Measurements from ENCODE around the gene ANO4.
A peak's percentile ranks its signal among the peaks of the same experiment; 100 is the strongest.

ANO4 gene

DNA sequence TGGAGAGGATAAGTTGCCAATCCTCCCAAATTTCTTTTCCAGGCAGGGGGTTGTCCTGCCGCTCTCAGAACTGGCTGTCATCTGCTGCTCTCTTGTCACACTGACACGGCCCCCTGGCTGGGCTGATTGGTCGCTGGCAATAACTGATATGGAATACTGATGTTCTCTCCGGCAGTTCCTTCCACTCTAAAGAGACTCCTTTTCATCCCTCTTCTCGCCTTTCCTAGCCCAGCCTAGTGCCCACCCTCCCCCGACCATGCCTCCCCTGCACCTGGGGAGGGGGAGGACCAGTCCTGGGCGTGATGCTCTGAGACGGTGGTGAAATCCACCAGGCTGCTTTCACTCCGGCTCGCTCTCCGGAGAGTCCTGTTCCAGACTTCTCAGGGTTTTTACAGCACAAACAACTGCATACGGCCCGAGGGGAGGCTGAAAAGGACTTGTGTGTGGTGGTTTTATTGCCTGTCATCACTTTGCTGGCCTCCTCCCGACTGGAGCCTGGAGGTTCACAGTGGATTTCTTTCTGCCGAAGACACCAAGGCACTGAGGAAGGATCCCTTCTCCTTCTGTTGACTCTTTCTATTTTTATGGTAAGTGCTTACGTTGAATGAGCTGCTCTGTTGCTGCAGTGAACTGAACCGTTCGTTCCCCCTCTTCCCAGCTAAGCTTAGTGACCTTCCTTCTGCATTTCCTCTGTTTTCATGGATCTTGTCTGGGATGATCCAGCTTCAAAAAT is at the start of gene ANO4:
ANO4 (plus strand) TSS at position 336 of the 733 bp plus-strand sequence. CDS start 107,010 bp downstream, outside the sequence.
- peak; percentile 22 for DNase-seq (ENCODE audit: low read depth)
- peak within 1 kb of the TSS; percentile 14 for H3K4me3 ChIP-seq (ENCODE audit: low read depth, low read length)

DNA sequence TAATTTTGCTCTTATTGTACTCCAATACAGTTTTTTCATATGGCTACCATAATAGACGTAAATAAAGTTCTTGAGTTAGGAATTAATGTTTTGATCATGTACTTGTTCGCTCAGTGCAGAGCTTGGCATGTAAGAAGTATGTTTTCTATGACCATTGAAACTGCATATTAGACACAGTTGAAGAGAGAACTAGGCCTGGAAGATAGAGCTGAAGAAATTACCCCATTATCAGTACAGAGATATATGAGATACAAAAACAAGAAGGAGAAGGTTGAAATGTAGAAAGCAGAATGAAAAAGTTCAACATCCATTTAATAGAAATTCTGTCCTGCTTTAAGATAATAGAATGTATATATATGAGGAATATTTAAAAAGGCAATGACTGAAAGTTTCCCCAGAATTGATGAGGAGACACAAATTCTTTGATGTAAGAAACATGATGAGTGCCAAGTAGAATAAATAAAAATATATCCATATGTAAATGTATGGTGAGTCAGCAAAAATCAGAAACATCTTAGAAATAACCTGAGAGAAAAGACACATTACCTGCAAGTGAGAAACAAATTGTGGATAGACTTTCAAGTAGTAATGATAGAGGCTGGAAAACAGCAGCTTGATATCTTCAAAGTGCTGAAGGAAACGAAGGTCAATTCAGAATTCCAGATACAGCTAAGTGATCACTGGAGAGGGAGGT is 49.1 kb upstream of the ANO4 start:
- no peak for DNase-seq (ENCODE audit: low read depth)

DNA sequence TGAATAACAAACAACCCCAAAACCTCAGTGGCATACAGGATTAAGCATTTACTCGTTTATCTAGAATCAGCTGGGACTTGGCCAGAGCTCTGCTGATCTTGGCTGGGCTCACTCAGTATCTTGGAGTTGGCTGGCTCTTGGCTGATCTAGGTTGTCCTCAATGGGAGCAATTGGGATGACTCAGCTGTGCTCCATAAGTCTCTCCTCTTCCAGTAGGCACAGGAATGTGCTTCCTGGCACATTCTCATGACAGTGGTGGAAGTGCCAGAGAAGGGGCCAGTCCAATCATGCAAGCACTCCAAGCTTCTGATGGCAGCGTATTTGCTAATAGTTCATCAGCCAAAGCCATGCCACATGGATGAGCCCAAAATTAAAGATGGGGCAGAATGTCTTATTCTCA is 41.7 kb upstream of the ANO4 start:
- no peak overlapping the region for H3K4me3 ChIP-seq (ENCODE audit: low read depth, low read length)
- DNase-seq (ENCODE audit: low read depth): no peak

More for the DNA sequence above, 49.1 kb upstream of the ANO4 start:
- H3K4me3 ChIP-seq (ENCODE audit: low read depth, low read length): no peak overlapping the region

DNA sequence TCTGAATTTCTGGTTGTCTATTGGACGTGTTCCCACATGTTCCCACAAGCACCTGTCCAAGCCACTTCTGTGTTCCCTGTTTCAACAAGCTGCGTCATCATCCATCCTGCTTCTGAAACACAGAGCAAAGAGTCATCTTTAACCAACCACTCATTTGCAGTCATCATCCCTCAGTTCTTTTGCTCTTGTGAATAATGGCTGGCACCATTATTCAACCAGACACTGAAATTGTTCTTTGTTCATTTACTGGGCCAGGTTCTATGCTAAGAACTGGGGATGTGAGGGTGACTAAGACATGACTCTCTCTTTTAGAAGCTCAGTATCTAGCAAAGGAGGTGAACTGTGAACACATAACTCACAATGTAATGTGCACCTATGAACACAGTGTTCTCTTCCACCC is 40.7 kb upstream of the ANO4 start:
- H3K4me3 ChIP-seq (ENCODE audit: low read depth, low read length): no peak overlapping the region
- DNase-seq (ENCODE audit: low read depth): peak; percentile 7

DNA sequence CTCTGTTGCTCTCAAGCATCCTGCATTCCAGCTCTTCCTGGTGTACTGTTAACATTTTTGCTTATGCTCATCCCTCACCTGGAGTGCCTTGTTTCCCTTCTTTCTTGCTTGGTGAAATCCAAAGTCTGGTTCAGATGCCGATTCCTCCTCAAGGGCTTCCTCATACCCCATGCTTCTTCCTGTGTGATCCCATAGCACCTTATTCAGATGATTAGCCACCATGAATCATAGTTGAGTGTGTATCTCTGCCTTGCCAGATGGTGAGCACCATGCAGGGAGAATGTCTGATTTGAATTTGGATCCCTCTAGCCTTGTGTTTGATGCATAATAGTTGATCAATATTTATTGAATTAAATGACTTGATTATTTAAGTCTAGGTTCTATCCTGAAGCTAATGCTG is 39.4 kb upstream of the ANO4 start:
- DNase-seq (ENCODE audit: low read depth): no peak
- no peak overlapping the region for H3K4me3 ChIP-seq (ENCODE audit: low read depth, low read length)

DNA sequence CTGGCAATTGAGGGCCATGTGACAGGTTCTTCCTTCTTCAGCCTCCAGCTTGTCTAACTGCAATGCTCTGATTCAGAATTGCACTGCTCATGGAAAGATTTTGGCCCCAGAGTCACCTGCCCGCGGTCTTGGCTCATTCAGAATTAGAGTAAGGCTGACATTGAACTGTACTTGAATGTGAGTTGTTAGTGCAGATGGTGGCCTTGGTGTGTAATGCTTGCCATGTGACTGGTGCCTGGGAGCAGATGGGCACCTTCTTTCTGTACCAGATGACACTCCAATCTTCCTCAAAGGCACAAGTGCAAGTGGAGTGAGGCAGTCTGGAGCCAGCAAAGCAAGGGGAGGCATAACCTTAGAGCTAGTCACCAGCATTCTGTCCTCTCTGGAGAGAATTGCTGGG is 36.5 kb upstream of the ANO4 start:
- no peak for DNase-seq (ENCODE audit: low read depth)
- H3K4me3 ChIP-seq (ENCODE audit: low read depth, low read length): no peak overlapping the region

DNA sequence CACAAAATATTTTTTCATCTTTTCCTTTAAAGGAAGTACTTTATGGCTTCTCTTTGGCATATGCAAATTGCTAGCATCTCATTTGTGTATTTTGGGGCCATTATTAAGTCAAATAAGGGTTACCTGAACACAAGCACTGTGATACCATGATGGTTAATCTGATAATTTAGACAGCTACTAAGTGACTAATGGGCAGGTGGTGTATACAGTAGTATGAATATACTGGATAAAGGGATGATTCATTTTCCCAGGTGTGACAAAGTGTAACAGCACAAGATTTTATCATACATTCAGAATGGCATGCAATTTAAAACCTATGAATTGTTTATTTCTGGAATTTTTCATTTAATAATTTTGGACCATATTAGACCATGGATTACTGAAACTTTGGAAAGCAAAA is 27.2 kb upstream of the ANO4 start:
- H3K4me3 ChIP-seq (ENCODE audit: low read depth, low read length): no peak overlapping the region
- no peak for DNase-seq (ENCODE audit: low read depth)

DNA sequence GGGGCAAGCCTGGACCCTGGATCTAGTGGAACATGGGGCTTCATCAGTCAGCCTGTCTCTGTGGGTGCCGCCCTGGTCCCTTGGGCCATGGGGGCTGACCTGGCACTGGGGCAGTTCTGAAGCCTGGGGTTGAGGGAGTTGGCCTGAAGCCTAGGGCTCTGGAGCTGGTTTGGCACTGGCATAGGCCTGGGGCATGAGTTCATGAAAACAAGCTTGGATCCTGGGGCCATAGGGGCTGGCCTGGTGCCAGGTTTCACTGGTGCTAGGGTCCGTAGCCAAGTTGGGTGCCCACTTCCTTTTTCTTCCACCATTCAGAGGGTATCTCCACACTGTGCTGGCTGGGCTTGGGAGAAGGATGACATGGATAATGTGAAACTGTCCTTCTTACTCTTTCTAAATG is 26.6 kb upstream of the ANO4 start:
- no peak for DNase-seq (ENCODE audit: low read depth)
- H3K4me3 ChIP-seq (ENCODE audit: low read depth, low read length): no peak overlapping the region

DNA sequence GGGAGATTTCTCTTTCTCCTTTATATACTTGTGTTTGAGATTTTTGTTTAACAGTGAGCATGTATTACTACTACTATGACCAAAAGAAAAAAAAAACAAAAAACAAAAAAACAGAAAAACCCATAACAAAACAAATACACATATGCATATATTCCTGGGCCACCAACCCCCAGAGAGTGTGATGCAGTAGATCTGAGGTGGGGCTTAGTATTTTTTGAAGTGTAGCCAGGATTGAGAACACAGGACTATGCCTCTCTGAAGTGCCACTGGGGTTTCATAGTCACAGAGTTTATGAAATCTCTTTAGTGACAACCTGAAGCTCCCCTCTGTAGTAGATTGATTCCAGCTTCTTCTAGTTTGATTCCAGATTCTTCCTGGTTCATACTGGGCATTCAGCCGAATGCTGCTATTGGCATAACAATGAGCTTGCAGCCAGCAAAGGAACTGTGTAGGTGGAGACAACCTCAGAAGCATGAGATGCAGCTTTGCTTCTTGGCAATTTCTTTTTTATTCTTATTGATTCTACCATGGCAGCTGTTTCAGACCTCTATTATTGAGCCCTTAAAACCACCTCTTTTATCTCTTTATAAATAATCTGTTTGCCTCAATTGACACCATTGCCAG is 15.5 kb upstream of the ANO4 start:
- DNase-seq (ENCODE audit: low read depth): no peak
- no peak overlapping the region for H3K4me3 ChIP-seq (ENCODE audit: low read depth, low read length)

DNA sequence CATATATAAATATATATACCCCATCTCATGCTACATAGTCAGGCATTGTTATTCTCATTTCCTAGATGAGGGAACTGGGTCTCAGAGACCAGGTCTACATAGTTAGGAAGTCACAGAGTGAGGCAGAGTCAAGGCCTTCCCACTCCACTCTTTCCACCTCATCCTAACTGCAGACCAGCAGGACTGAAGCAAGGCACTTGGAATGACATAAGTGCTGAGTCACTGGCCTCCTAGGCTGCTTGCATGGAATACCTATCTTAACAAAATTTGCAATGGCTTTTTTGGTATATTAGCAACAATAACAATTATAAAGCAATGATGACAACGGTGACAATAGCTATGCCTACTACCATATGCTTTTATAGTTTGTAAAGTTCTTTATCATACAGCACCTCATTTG is 5.4 kb upstream of the ANO4 start:
- no peak overlapping the region for H3K4me3 ChIP-seq (ENCODE audit: low read depth, low read length)
- no peak for DNase-seq (ENCODE audit: low read depth)

DNA sequence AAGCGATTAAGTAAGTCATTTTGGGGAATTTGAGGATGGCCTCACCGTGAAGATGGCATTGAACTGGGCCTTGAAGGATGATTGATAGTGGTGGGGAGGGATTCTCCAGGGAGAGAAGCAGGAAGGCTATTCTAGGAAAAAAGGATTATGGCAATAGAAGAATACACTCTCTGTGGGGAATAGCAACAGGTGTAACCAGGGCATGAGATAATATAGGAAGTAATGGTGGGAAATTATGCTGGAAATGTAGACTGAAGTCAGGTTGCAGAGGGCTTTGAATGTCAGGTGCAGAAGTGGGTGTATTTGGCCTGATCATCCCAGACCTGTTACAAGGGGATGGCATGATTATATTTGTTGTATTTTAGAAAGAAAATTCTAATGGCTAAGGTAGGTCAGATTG is 4.6 kb upstream of the ANO4 start:
- no peak overlapping the region for H3K4me3 ChIP-seq (ENCODE audit: low read depth, low read length)
- DNase-seq (ENCODE audit: low read depth): no peak

DNA sequence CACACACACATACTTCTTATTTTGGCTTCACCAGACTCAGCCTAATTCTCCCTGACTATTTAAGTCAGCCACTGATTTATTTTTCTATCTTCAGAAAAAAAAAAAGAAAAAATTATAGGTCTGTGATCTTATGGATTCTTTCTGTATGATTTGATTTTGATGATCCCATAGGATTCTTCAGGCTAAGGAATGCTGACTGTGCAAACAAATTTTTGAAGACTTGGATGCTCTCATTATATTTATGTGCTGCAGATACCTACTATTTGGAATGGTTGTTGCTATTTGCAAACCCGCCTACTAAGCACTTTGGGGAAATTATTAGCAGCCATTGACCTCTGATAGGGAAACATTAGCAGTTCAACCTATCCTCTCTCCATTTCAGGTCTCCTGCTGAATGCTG is 4.0 kb upstream of the ANO4 start:
- H3K4me3 ChIP-seq (ENCODE audit: low read depth, low read length): no peak overlapping the region
- DNase-seq (ENCODE audit: low read depth): no peak

DNA sequence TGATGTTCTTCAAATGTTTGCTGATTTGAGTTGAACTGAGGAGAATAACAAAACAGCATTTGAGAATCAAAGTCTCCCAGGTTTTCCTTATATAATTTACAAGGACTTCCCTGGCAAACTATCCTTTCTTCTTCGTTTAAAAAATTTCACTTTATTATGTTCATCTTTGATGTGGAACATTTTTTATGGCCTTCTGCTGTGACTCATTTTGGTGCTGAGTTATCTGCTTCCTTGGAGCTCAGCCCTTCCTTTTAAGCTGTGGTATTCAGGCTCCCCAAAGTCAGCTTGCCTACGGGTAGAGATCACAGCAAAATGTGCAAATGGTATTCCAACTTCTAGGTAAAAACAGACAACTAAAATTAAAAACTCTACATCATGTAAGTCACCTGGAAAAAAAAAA is 1.4 kb upstream of the ANO4 start:
- H3K4me3 ChIP-seq (ENCODE audit: low read depth, low read length): no peak overlapping the region
- DNase-seq (ENCODE audit: low read depth): peak; percentile 28

DNA sequence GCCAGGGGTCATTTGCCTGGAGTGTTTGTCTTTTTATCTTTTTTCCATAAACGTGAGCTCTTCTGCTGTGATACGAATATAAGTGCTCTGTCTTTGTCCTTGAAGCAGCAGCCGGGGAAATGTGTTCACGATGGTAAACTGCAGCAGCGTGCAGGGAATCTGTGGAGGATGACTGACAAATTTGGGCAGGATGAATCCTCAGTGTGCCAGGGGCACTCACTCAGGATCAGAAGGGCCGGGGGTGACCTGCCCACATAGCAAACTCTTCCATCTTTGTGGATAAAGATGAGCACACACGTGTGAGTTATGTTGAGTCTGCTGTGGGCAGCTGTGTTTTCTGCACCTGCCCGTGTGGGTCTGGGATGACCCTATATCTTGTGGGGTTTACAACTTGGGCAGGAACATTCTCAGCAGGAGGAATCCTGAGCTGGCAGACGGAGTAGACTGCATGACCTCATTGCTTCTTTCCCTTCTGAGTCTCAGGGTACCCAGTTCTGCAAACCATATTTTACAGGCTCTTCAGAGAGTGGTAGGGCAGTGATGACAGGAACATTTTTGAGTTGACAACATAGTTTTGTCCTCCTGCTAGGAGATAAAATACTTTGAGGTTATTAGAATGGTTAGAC is 711 bp downstream of the ANO4 start:
- no peak for DNase-seq (ENCODE audit: low read depth)
- no peak overlapping the region for H3K4me3 ChIP-seq (ENCODE audit: low read depth, low read length)

DNA sequence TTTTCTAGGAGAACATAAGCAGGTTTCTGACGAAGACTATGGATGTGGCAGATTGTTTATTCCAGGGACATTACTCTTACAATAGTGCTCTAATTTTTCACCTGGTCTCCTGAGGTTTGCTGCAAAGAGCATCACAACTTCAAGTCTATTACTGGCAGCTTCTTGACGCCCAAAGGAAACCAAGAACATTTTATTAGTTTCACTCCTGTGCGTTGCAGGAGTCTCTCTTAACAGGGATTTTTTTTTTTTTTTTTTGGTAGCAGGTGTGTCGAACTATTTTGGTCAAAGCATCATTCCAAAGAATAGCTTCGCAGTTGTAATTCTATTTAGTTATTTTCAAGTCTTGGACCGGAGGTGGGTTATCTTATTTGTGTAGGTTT is 1.2 kb downstream of the ANO4 start:
- H3K4me3 ChIP-seq (ENCODE audit: low read depth, low read length): no peak overlapping the region
- DNase-seq (ENCODE audit: low read depth): no peak

DNA sequence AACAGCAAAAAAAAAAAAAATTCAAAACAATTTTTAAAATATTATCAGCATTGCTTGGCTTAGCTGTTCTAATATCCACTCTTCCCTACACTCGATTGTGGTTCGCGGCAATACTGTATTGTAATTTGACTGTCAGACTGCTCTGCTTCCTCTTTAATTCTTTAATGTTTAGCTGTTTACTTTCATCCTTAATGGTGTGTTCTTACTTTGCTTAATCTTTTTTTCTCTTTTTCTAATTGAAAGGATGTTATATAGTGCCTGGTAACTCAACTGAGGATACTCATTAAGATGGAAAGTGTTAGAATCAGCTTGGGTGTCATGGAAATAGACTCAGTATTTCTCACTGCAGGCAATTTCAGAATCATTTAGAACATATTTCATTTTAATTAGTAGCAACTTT is 2.0 kb downstream of the ANO4 start:
- no peak for DNase-seq (ENCODE audit: low read depth)
- no peak overlapping the region for H3K4me3 ChIP-seq (ENCODE audit: low read depth, low read length)

DNA sequence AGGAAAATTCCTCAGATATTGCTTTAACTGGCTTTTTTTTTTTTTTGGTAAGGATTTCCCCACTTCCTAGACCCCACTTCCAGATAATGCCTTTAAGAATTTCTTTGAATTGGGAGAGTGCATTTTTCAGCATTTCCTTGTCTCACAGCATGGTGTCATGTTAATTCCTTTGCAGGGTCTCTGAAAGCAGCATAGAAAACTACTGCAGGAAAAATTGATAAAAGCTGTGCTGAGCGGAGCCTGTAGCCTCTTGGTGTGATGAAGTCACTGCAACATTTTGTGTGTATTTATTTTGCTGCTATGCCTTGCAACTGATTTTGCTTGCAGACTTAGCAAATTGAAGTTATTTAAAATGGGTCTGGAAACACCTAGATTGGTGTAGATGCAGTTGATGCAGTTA is 2.7 kb downstream of the ANO4 start:
- H3K4me3 ChIP-seq (ENCODE audit: low read depth, low read length): no peak overlapping the region
- no peak for DNase-seq (ENCODE audit: low read depth)

DNA sequence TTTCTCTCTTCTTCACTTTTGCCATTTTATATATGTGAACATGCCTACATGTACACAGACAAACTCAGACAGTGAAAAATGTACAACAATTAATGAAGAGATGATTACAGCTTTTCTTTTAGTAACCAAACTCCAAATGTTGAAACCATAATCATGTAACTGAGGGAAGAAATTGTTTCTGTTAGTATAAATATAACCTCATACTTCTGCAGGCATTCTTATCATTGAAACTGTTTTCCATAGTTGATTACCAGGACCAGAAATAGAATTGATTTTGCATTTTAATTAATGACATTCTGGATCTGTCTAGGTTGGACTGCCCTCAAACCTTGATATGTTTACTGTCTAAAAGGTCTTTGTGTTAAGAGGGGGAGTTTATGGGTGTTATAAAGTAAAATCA is 3.2 kb downstream of the ANO4 start:
- no peak overlapping the region for H3K4me3 ChIP-seq (ENCODE audit: low read depth, low read length)
- no peak for DNase-seq (ENCODE audit: low read depth)

DNA sequence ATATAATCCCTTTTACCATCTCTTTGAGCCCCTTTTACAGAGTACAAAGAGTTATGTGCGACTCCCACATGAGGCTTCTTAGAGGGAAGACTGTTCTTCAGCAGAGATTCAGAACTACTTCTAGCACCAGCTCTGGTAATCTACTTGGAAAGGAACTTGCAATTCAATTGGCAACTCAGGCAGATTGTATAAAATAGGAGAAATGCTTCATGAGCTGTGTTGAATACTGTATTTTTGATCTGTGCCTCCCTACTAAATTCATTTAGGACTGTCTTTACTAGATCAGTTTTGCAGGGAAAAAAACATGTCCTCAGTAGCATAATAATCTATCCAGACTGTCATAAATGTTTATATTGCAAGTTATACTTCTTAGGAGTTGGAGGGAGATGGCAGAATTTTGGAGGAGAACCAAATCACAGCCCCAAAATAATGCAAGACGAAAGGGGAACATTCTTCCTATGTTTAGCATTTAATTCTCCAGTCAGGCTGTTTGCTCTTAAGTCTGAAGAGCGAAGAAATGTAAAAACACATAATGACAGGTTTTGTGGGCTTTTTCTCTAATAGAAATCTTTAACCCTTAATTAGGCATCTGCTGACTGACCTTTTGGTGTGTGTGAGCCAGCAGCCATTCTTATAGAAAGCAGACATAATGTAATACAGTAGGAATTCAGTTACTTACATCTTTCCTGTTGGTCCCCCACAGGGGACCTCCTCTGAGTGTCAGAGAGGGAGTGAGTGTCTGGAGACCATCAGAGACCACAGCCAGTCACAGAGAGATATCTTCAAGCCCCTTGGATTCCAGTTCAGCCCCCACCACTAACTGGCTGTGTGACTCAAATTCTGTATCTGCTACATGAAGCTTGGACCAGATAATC is 3.9 kb downstream of the ANO4 start:
- no peak overlapping the region for H3K4me3 ChIP-seq (ENCODE audit: low read depth, low read length)
- DNase-seq (ENCODE audit: low read depth): no peak

DNA sequence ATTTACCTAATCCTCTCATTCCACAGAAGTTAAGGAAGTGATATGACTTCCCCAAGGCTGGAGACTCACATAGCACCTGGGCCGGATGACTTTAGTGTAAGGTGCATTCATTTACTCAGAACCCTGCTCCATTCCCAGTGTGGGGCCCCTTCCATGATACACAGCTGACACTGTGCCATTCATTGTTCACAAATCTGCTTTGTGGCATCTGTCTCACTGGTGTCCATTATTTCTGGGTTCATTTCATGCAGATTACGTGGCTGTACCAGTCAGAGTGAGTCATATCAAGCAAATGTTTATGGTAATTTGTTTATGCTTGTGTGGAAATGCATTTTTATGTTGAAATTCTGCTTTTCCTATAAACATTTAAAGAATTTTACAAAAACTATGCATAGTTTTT is 5.2 kb downstream of the ANO4 start:
- no peak for DNase-seq (ENCODE audit: low read depth)
- H3K4me3 ChIP-seq (ENCODE audit: low read depth, low read length): no peak overlapping the region
